Breast epithelium (tissue), 4 donors: Measurements from ENCODE around the gene LCLAT1. TPM values are rescaled to one million over a fixed set of nuclear protein-coding genes. Genes with fewer than 3 reads are reported as not detected.

Experiments
- DNase-seq, 2 donors: peaks; one replicate each; pipeline ENCODE4 v3.0.0-alpha.2; 2019; ENCODE audit warnings: low spot score in 2 of 2
- H3K27ac ChIP-seq, 2 donors: fragments of 200-600 bp; sonication (generic) in 1 of 2; one replicate each; pipeline ENCODE4 v1.5.1; 2016 to 2019; ENCODE audit warnings: mild to moderate bottlenecking in 1 of 2
- H3K27me3 ChIP-seq, 2 donors: fragments of 200-600 bp; sonication (generic) in 1 of 2; one replicate each; pipeline versions ENCODE4 v1.5.1 to v1.6.0; 2017 to 2019; ENCODE audit warnings: control low read depth in 1 of 2, mild to moderate bottlenecking in 1 of 2
- H3K36me3 ChIP-seq: fragments of 200-600 bp; one replicate; pipeline ENCODE4 v1.5.1; 2019
- H3K4me1 ChIP-seq, 2 donors: fragments of 200-600 bp; sonication (generic); one replicate each; pipeline ENCODE4 v1.5.1; 2016 to 2019; ENCODE audit warnings: control low read depth in 1 of 2
- H3K4me3 ChIP-seq, 3 donors: fragments of 200-600 bp; sonication (generic); 1 replicate in 2 of 3; 2 replicates in 1 of 3; pipeline ENCODE4 v1.5.1; 2016 to 2019; ENCODE audit warnings: mild to moderate bottlenecking in 3 of 3, moderate library complexity in 2 of 3
- H3K9me3 ChIP-seq, 2 donors: fragments of 200-600 bp; sonication (generic) in 1 of 2; one replicate each; pipeline ENCODE4 v1.5.1; 2016 to 2019; ENCODE audit warnings: control low read depth in 1 of 2
- POLR2A ChIP-seq: fragments of 450-650 bp; IDR thresholded peaks from one replicate; pipeline ENCODE4 v1.6.1; 2016; ENCODE audit warnings: antibody characterized with exemption, mild to moderate bottlenecking, moderate library complexity
- POLR2AphosphoS5 ChIP-seq, 3 donors: sonication (generic); formaldehyde crosslinking; IDR thresholded peaks; one replicate each; pipeline ENCODE4 v1.6.1; 2017; ENCODE audit warnings: antibody characterized with exemption in 3 of 3
- intact Hi-C: fragments of 100-400 bp; cut with DNase I; formaldehyde crosslinking; loops from one replicate; pipeline ENCODE4 v1.15.1; 2023; ENCODE audit warnings: low total_unique reads
- total RNA-seq, 3 donors: library from RNA; depleted of rRNA; stranded (reverse); fragments of >200 nt; gene quantifications; one replicate each; pipeline ENCODE4 v1.1.0, GENCODE V29; 2016
- TF ChIP-seq, protein P1 (sequence below), 3 donors: fragments of 450-650 bp; IDR thresholded peaks; one replicate each; pipeline ENCODE4 v1.5.1; 2016 to 2017; ENCODE audit warnings: antibody characterized with exemption in 3 of 3, mild to moderate bottlenecking in 3 of 3, moderate library complexity in 3 of 3

LCLAT1 gene
- total RNA-seq, 3 donors from 2014 or later = 8.0 to 20.6 (median 19.7) TPM

DNA sequence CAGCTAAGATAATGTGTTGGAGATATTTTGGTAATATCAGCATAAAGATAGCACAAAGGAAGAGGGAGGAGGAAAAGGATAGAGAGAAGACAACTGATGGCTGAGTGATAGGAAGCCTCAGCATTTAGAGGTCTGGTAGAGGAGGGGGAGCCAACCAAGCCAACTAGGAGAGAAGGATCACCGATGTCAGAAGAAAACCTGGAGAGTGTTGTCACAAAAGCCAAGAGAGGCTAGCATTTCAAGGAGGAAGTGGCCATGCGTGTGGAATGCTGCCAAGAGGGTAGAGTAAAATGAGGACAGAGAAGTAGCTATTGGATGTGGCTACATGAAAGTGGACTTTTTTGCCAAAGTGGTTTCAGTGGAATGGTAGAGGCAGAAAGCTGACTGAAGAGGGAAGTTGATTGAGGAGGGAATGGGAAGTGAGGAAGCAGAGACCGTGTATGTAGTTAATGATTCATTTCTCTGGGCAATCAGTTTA, 34.3 kb downstream of the LCLAT1 start:
- intact Hi-C loops = no loop called here
- H3K36me3 ChIP-seq = no peaks in the 10 kb centered on the region
- no peak overlapping the region for H3K27ac ChIP-seq
- TF ChIP-seq, protein P1, sequence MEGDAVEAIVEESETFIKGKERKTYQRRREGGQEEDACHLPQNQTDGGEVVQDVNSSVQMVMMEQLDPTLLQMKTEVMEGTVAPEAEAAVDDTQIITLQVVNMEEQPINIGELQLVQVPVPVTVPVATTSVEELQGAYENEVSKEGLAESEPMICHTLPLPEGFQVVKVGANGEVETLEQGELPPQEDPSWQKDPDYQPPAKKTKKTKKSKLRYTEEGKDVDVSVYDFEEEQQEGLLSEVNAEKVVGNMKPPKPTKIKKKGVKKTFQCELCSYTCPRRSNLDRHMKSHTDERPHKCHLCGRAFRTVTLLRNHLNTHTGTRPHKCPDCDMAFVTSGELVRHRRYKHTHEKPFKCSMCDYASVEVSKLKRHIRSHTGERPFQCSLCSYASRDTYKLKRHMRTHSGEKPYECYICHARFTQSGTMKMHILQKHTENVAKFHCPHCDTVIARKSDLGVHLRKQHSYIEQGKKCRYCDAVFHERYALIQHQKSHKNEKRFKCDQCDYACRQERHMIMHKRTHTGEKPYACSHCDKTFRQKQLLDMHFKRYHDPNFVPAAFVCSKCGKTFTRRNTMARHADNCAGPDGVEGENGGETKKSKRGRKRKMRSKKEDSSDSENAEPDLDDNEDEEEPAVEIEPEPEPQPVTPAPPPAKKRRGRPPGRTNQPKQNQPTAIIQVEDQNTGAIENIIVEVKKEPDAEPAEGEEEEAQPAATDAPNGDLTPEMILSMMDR (IDR thresholded peaks at IDR 0.05) = no peak
- TF ChIP-seq POLR2A = no peak
- TF ChIP-seq POLR2AphosphoS5 (IDR thresholded peaks at IDR 0.05) = no peak
- H3K4me3 ChIP-seq = no peak overlapping the region
- H3K27me3 ChIP-seq = no peaks in the 10 kb centered on the region
- no peak for DNase-seq
- H3K4me1 ChIP-seq = no peaks in the 10 kb centered on the region
- no peaks in the 10 kb centered on the region for H3K9me3 ChIP-seq

DNA sequence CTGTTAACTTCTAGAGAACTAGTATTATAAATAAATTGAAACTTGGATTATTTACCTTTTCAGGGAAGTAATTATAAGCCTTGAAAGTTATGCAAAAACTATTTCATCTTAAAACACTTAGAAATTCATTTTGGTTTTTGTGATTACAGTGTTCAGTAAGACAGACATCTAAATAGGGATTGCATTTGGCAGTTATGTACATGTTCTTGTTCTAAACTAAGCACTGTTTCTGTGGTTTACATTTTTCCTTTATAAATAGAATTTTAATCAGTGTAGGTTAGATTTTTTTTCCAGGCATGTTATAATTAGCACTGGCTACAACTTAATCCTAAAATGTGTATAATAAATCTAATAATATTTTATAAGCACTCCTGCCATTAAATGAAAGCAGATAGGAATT, 35.0 kb downstream of the LCLAT1 start:
- no peaks in the 10 kb centered on the region for H3K4me1 ChIP-seq
- no peak overlapping the region for H3K27ac ChIP-seq
- intact Hi-C loops = no loop called here

DNA sequence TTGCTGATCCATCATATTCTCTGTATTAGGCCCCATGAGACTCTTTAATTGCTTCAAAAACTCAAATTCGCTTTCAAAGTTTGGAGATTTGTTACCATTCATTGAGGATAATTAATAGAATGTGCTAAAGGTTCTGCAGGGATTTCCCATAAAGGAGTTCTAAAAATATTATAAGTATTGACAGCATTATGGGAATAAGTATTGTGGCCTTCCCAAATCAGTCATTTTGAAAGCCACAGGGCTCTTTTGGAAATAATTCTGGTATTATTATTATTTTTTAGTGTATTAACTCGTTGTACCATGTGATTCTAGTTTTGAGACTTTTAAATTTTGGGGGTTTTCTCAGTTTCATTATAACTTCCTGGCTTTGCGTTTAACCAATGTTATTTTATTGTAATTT, 37.1 kb downstream of the LCLAT1 start:
- no peaks in the 10 kb centered on the region for H3K27me3 ChIP-seq
- intact Hi-C loops = no loop called here
- H3K36me3 ChIP-seq = no peaks in the 10 kb centered on the region
- H3K4me3 ChIP-seq = no peak overlapping the region
- no peak for DNase-seq
- no peaks in the 10 kb centered on the region for H3K4me1 ChIP-seq
- no peaks in the 10 kb centered on the region for H3K9me3 ChIP-seq
- H3K27ac ChIP-seq = no peak overlapping the region
- TF ChIP-seq, protein P1 (IDR thresholded peaks at IDR 0.05) = no peak
- TF ChIP-seq POLR2A (no peak), POLR2AphosphoS5 (IDR thresholded peaks at IDR 0.05) (no peak)

More for the DNA sequence above, 35.0 kb downstream of the LCLAT1 start:
- no peaks in the 10 kb centered on the region for H3K9me3 ChIP-seq
- H3K27me3 ChIP-seq = no peaks in the 10 kb centered on the region
- no peak overlapping the region for H3K4me3 ChIP-seq
- H3K36me3 ChIP-seq = no peaks in the 10 kb centered on the region
- no peak for TF ChIP-seq POLR2AphosphoS5 (IDR thresholded peaks at IDR 0.05)
- TF ChIP-seq, protein P1 (IDR thresholded peaks at IDR 0.05) = no peak
- no peak for TF ChIP-seq POLR2A
- DNase-seq = no peak

DNA sequence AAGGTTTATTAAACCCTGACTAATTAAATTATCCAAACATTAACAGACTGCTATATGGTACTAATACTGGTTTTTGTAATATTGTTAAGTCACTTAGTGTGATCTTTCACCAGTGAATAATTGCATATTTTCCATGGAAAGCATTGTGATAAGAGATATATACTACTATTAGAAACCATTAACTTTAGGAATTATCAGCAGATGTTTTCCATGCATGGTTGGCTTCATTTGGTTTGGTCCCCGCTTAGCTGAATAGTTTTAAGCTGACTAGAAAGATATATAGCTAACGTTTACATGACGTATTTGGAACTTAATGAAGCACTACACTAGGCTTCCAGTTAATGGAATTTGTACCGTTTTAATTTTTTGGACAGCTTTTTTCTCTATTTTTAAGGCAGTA, 37.9 kb downstream of the LCLAT1 start:
- no peak overlapping the region for H3K27ac ChIP-seq
- no peak for DNase-seq
- H3K27me3 ChIP-seq = no peaks in the 10 kb centered on the region
- H3K4me1 ChIP-seq = no peaks in the 10 kb centered on the region
- intact Hi-C loops = no loop called here
- no peak overlapping the region for H3K4me3 ChIP-seq
- TF ChIP-seq POLR2A (no peak), POLR2AphosphoS5 (IDR thresholded peaks at IDR 0.05) (no peak)
- TF ChIP-seq, protein P1 (IDR thresholded peaks at IDR 0.05) = no peak
- no peaks in the 10 kb centered on the region for H3K9me3 ChIP-seq
- H3K36me3 ChIP-seq = no peaks in the 10 kb centered on the region

DNA sequence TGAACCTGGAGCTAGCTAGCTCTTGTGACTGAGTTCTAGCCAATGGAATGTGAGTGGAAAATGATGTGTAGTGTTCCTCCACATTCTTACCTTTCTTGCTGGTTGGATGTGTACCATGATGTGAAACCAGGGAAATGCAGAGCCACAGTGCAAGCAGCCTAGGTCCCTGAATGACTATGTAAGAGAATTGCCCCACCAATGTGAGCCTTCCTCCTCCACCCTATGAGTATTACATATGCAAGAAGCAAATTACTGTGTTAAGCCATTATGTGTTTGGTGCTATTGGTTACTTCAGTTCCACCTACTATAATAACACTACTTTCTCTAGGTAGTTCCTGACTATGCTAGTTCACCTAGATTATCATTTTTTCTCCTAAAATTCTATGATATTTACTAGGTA, 39.6 kb downstream of the LCLAT1 start:
- no peak overlapping the region for H3K4me3 ChIP-seq
- no peaks in the 10 kb centered on the region for H3K4me1 ChIP-seq
- no peak overlapping the region for H3K27ac ChIP-seq
- H3K9me3 ChIP-seq = no peaks in the 10 kb centered on the region
- DNase-seq = no peak
- no peak for TF ChIP-seq POLR2A
- TF ChIP-seq POLR2AphosphoS5 (IDR thresholded peaks at IDR 0.05) = no peak
- TF ChIP-seq, protein P1 (IDR thresholded peaks at IDR 0.05) = no peak
- H3K36me3 ChIP-seq = no peaks in the 10 kb centered on the region
- H3K27me3 ChIP-seq = no peaks in the 10 kb centered on the region
- intact Hi-C loops = no loop called here
